Measurements from ENCODE around the gene EPHA10. TPM values are rescaled to one million over a fixed set of nuclear protein-coding genes. Genes with fewer than 3 reads are reported as not detected.

EPHA10 gene
- polyA plus RNA-seq, 1 experiment = 0.04 TPM

DNA sequence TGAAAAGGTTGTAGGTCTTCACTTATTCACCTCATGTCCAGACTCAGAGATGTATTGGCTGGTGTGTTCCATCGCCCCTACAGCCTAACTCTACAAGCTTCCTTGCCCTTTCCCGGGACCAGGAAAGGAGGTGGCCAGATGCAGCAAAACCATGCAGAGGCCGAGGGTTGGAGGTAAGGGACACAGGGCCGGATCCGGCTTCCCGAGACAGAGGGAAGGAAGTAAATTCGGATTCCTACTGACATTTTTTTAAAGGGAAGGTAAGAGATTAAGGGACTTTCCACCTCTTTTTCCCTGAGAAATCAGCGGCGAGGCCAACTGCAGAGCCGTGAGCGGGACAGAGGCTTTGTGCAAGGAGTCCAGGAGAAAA is 12.7 kb downstream of the EPHA10 start:
- no peaks in the 10 kb centered on the region for H3K36me3 ChIP-seq (ENCODE audit: control insufficient read depth, insufficient read depth, low read length)
- POLR2A ChIA-PET = no interaction called here
- TF ChIP-seq, protein P1, sequence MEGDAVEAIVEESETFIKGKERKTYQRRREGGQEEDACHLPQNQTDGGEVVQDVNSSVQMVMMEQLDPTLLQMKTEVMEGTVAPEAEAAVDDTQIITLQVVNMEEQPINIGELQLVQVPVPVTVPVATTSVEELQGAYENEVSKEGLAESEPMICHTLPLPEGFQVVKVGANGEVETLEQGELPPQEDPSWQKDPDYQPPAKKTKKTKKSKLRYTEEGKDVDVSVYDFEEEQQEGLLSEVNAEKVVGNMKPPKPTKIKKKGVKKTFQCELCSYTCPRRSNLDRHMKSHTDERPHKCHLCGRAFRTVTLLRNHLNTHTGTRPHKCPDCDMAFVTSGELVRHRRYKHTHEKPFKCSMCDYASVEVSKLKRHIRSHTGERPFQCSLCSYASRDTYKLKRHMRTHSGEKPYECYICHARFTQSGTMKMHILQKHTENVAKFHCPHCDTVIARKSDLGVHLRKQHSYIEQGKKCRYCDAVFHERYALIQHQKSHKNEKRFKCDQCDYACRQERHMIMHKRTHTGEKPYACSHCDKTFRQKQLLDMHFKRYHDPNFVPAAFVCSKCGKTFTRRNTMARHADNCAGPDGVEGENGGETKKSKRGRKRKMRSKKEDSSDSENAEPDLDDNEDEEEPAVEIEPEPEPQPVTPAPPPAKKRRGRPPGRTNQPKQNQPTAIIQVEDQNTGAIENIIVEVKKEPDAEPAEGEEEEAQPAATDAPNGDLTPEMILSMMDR (IDR thresholded peaks at IDR 0.05; ENCODE audit: insufficient read depth, low read depth, low read length) = no peak
- H3K4me3 ChIP-seq (ENCODE audit: low read depth, low read length) = no peak overlapping the region
- H3K27me3 ChIP-seq (ENCODE audit: control insufficient read depth, insufficient read depth, low read length) = peaks cover 27% of the 10 kb centered on the region
- CTCF ChIA-PET = no interaction called here
- DNase-seq (ENCODE audit: low read depth) = no peak

DNA sequence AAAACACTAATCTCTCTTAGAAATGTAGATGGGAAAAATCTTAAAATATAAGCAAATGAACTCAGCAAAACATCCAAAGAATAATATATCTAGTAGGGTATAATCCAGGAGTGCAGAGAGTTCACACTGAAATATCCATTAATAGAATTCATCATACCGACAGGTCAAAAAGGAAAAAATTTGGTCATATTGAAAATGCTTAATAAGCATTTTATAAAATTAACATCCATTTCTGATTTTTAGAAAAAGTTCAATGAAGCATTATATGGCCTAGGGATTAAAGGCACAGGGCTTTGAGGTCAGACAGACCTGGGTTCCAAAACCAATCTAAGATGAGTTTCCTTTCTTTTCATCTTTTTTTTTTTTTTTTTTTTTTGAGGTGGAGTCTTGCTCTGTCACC is 16.4 kb downstream of the EPHA10 start:
- Histone ChIP-seq H3K4me3 (ENCODE audit: low read depth, low read length) (no peak overlapping the region), H3K36me3 (ENCODE audit: control insufficient read depth, insufficient read depth, low read length) (no peaks in the 10 kb centered on the region), H3K27me3 (ENCODE audit: control insufficient read depth, insufficient read depth, low read length) (peaks cover 9% of the 10 kb centered on the region)
- DNase-seq (ENCODE audit: low read depth) = no peak
- POLR2A ChIA-PET = no interaction called here
- TF ChIP-seq, protein P1 (IDR thresholded peaks at IDR 0.05; ENCODE audit: insufficient read depth, low read depth, low read length) = no peak
- CTCF ChIA-PET = no interaction called here

DNA sequence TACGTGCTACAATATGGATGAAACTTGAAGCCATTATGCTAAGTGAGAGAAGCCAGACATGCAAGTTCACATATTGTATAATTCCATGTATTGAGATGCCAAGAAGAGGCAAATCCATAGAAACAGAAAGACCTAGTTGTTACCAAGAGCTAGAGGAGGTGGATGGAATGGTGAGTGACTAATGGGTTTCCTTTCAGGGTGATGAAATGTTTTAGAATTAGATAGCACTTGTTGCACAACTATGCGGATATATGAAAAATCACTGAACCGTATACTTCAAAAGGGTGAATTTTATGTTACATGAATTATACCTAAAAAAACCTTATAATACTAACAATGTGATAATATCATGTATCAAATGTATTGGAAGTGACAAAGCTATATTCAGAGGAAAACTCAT is 18.1 kb downstream of the EPHA10 start:
- CTCF ChIA-PET = no interaction called here
- H3K27me3 ChIP-seq (ENCODE audit: control insufficient read depth, insufficient read depth, low read length) = peaks cover under 1% of the 10 kb centered on the region
- DNase-seq (ENCODE audit: low read depth) = no peak
- H3K36me3 ChIP-seq (ENCODE audit: control insufficient read depth, insufficient read depth, low read length) = no peaks in the 10 kb centered on the region
- POLR2A ChIA-PET = no interaction called here
- TF ChIP-seq, protein P1 (IDR thresholded peaks at IDR 0.05; ENCODE audit: insufficient read depth, low read depth, low read length) = no peak
- no peak overlapping the region for H3K4me3 ChIP-seq (ENCODE audit: low read depth, low read length)

DNA sequence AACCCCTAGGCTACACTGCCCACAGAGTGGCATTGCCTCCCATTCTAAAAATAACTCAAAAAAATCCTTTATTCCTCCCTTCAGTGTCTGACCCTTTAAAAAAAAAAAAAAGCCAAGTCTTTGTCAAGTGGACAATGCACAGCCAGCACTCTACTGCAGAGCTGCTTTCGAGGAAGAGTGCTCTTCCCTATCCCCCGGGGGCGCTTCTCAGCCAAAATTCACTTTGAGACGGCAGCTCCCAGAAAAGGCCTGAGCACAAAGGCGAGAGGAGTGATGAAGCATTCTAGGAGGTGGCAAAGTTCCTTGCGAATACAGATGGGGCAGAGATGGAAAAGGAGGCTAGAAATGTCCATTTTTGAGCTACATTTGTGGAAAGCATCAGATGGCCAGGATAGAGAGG is 23.3 kb downstream of the EPHA10 start:
- Histone ChIP-seq H3K4me3 (ENCODE audit: low read depth, low read length) (no peak overlapping the region), H3K27me3 (ENCODE audit: control insufficient read depth, insufficient read depth, low read length) (no peaks in the 10 kb centered on the region), H3K36me3 (ENCODE audit: control insufficient read depth, insufficient read depth, low read length) (no peaks in the 10 kb centered on the region)
- no peak for DNase-seq (ENCODE audit: low read depth)
- POLR2A ChIA-PET = no interaction called here
- TF ChIP-seq, protein P1 (IDR thresholded peaks at IDR 0.05; ENCODE audit: insufficient read depth, low read depth, low read length) = no peak
- CTCF ChIA-PET = interaction anchor here (1.2 kb wide), 1 partner anchor 12 kb away, joined by 4 read pairs; no protein-coding TSS in a partner anchor

DNA sequence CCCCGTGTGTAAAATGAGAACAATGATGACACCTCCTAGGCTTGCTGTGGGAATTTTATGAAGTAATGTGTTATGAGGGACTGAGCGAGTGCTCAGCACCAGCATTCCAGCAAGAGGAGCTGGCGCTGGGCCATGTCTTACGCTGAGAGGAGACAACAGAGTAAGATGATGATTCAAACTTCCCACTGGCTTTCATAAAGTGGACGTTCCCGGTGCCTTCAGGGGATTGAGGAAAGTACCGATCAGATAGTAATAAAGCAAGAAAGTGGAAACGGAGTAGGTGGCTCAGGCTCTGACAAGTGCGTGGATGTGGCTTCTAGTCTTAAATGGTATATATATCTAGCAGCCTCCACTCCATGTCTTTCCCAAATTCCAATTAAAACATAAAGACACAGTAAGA is 23.8 kb downstream of the EPHA10 start:
- Histone ChIP-seq H3K27me3 (ENCODE audit: control insufficient read depth, insufficient read depth, low read length) (0 out of 2 replicates have a peak, but pooled peaks cover under 1% of the 10 kb centered on the region), H3K4me3 (ENCODE audit: low read depth, low read length) (no peak overlapping the region), H3K36me3 (ENCODE audit: control insufficient read depth, insufficient read depth, low read length) (no peaks in the 10 kb centered on the region)
- POLR2A ChIA-PET = no interaction called here
- no peak for DNase-seq (ENCODE audit: low read depth)
- TF ChIP-seq, protein P1 (IDR thresholded peaks at IDR 0.05; ENCODE audit: insufficient read depth, low read depth, low read length) = no peak
- CTCF ChIA-PET = interaction anchor here (1.2 kb wide), 1 partner anchor 11 kb away, joined by 4 read pairs; no protein-coding TSS in a partner anchor
